HCT116 (cell line): ENCODE results near the gene SPATA2L.

Experiments
- EZH2 ChIP-seq: fragments of 200-600 bp; sonication (generic); IDR thresholded peaks from 2 replicates; pipeline ENCODE4 v1.6.1; 2017; ENCODE audit warnings: antibody characterized with exemption, mixed run types
- RAD21 ChIP-seq: IDR thresholded peaks from 2 replicates; pipeline ENCODE4 v1.6.1; 2012; ENCODE audit warnings: low read depth, mild to moderate bottlenecking
- YY1 ChIP-seq: IDR thresholded peaks from 2 replicates; pipeline ENCODE4 v1.6.1; 2011; ENCODE audit warnings: low read length, low read depth, moderate library complexity, mild to moderate bottlenecking; ENCODE audit not compliant: insufficient replicate concordance; ENCODE audit errors: extremely low read depth
- TF ChIP-seq, protein P1 (sequence below), 3 experiments: fragments of 200-600 bp in 1 of 3; sonication (generic) in 1 of 3; IDR thresholded peaks in 2 of 3; conservative IDR thresholded peaks in 1 of 3; 2 replicates each; pipeline ENCODE4 v1.5.1; 2012 to 2017; ENCODE audit warnings: low read depth in 2 of 3, low read length in 2 of 3, antibody characterized with exemption in 1 of 3, borderline replicate concordance in 1 of 3, control low read depth in 1 of 3, mild to moderate bottlenecking in 1 of 3, mixed read lengths in 1 of 3, mixed run types in 1 of 3, moderate library complexity in 1 of 3; ENCODE audit not compliant: insufficient read depth in 1 of 3
- TF ChIP-seq, protein P2 (sequence below): IDR thresholded peaks from 2 replicates; pipeline ENCODE4 v1.6.1; 2012

DNA sequence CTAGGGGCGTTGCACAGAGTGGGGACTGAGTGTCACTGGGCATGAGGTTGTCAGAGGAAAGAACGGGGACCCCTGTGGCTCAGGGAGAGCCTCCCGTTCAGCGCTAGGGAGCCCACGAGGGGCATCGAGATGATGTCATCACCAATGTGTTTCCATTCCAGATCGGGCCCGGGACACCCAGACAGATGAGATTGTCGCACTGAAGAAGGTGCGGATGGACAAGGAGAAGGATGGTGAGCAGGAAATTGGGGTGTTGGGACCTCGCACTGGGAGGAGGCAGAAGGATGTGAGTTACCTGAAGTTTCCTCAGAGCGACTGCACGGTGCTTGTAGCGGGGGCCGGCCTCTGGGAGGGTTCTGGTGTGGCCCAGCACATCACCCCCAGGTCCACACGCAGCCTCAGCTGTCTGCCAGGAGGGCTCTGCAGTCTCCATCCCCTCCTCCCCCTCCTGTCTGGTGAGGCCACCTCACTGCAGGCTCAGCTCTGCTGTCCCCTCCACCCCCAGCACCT, 11.1 kb downstream of the SPATA2L start:
- no peak for TF ChIP-seq EZH2
- TF ChIP-seq, protein P1, sequence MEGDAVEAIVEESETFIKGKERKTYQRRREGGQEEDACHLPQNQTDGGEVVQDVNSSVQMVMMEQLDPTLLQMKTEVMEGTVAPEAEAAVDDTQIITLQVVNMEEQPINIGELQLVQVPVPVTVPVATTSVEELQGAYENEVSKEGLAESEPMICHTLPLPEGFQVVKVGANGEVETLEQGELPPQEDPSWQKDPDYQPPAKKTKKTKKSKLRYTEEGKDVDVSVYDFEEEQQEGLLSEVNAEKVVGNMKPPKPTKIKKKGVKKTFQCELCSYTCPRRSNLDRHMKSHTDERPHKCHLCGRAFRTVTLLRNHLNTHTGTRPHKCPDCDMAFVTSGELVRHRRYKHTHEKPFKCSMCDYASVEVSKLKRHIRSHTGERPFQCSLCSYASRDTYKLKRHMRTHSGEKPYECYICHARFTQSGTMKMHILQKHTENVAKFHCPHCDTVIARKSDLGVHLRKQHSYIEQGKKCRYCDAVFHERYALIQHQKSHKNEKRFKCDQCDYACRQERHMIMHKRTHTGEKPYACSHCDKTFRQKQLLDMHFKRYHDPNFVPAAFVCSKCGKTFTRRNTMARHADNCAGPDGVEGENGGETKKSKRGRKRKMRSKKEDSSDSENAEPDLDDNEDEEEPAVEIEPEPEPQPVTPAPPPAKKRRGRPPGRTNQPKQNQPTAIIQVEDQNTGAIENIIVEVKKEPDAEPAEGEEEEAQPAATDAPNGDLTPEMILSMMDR (IDR thresholded peaks at IDR 0.05 in 2 of 3, conservative IDR thresholded peaks at IDR 0.05 in 1 of 3; ENCODE audit: borderline replicate concordance in 1 of 3, insufficient read depth in 1 of 3, low read depth in 2 of 3, low read length in 2 of 3) = no peak
- no peak for TF ChIP-seq RAD21
- TF ChIP-seq YY1 = no peak
- TF ChIP-seq, protein P2, sequence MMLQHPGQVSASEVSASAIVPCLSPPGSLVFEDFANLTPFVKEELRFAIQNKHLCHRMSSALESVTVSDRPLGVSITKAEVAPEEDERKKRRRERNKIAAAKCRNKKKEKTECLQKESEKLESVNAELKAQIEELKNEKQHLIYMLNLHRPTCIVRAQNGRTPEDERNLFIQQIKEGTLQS = no peak
